HCT116 (cell line): ENCODE data around the gene SLC6A12.

Source experiments
- CEBPB ChIP-seq: IDR thresholded peaks from 2 replicates; pipeline ENCODE4 v1.6.1; 2012; ENCODE audit warnings: low read depth
- EGR1 ChIP-seq: IDR thresholded peaks from 2 replicates; pipeline ENCODE4 v1.6.1; 2012; ENCODE audit warnings: low read depth
- ELF1 ChIP-seq: IDR thresholded peaks from 2 replicates; pipeline ENCODE4 v1.6.1; 2012; ENCODE audit warnings: low read depth, borderline replicate concordance
- POLR2A ChIP-seq: IDR thresholded peaks from 2 replicates; pipeline ENCODE4 v1.7.0; 2011; ENCODE audit warnings: borderline replicate concordance; ENCODE audit not compliant: insufficient read depth, insufficient read length; ENCODE audit errors: extremely low read depth
- RAD21 ChIP-seq: IDR thresholded peaks from 2 replicates; pipeline ENCODE4 v1.6.1; 2012; ENCODE audit warnings: low read depth, mild to moderate bottlenecking
- SP1 ChIP-seq: IDR thresholded peaks from 2 replicates; pipeline ENCODE4 v1.6.1; 2012; ENCODE audit warnings: low read depth
- SRF ChIP-seq: IDR thresholded peaks from 2 replicates; pipeline ENCODE4 v1.6.1; 2012; ENCODE audit warnings: low read depth
- YY1 ChIP-seq: IDR thresholded peaks from 2 replicates; pipeline ENCODE4 v1.6.1; 2011; ENCODE audit warnings: low read length, low read depth, moderate library complexity, mild to moderate bottlenecking; ENCODE audit not compliant: insufficient replicate concordance; ENCODE audit errors: extremely low read depth
- TF ChIP-seq, protein P1 (sequence below), 3 experiments: fragments of 200-600 bp in 1 of 3; sonication (generic) in 1 of 3; IDR thresholded peaks in 2 of 3; conservative IDR thresholded peaks in 1 of 3; 2 replicates each; pipeline ENCODE4 v1.5.1; 2012 to 2017; ENCODE audit warnings: low read depth in 2 of 3, low read length in 2 of 3, antibody characterized with exemption in 1 of 3, borderline replicate concordance in 1 of 3, control low read depth in 1 of 3, mild to moderate bottlenecking in 1 of 3, mixed read lengths in 1 of 3, mixed run types in 1 of 3, moderate library complexity in 1 of 3; ENCODE audit not compliant: insufficient read depth in 1 of 3
- TF ChIP-seq, protein P2 (sequence below): IDR thresholded peaks from 2 replicates; pipeline ENCODE4 v1.6.1; 2011; ENCODE audit warnings: mild to moderate bottlenecking, low read length, moderate library complexity; ENCODE audit not compliant: insufficient replicate concordance; ENCODE audit errors: extremely low read depth
- TF ChIP-seq, protein P3 (sequence below): IDR thresholded peaks from 2 replicates; pipeline ENCODE4 v1.6.1; 2012

GRCh38 chr12:220946-221550 lies 7.1 kb upstream of the SLC6A12 start:
- TF ChIP-seq YY1 (no peak), RAD21 (no peak), ELF1 (no peak), POLR2A (no peak), SP1 (no peak), CEBPB (no peak), EGR1 (no peak), SRF (no peak)
- TF ChIP-seq, protein P1, sequence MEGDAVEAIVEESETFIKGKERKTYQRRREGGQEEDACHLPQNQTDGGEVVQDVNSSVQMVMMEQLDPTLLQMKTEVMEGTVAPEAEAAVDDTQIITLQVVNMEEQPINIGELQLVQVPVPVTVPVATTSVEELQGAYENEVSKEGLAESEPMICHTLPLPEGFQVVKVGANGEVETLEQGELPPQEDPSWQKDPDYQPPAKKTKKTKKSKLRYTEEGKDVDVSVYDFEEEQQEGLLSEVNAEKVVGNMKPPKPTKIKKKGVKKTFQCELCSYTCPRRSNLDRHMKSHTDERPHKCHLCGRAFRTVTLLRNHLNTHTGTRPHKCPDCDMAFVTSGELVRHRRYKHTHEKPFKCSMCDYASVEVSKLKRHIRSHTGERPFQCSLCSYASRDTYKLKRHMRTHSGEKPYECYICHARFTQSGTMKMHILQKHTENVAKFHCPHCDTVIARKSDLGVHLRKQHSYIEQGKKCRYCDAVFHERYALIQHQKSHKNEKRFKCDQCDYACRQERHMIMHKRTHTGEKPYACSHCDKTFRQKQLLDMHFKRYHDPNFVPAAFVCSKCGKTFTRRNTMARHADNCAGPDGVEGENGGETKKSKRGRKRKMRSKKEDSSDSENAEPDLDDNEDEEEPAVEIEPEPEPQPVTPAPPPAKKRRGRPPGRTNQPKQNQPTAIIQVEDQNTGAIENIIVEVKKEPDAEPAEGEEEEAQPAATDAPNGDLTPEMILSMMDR (IDR thresholded peaks at IDR 0.05 in 2 of 3, conservative IDR thresholded peaks at IDR 0.05 in 1 of 3; ENCODE audit: borderline replicate concordance in 1 of 3, insufficient read depth in 1 of 3, low read depth in 2 of 3, low read length in 2 of 3) = no peak
- TF ChIP-seq, protein P2, sequence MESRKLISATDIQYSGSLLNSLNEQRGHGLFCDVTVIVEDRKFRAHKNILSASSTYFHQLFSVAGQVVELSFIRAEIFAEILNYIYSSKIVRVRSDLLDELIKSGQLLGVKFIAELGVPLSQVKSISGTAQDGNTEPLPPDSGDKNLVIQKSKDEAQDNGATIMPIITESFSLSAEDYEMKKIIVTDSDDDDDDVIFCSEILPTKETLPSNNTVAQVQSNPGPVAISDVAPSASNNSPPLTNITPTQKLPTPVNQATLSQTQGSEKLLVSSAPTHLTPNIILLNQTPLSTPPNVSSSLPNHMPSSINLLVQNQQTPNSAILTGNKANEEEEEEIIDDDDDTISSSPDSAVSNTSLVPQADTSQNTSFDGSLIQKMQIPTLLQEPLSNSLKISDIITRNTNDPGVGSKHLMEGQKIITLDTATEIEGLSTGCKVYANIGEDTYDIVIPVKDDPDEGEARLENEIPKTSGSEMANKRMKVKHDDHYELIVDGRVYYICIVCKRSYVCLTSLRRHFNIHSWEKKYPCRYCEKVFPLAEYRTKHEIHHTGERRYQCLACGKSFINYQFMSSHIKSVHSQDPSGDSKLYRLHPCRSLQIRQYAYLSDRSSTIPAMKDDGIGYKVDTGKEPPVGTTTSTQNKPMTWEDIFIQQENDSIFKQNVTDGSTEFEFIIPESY = no peak
- TF ChIP-seq, protein P3, sequence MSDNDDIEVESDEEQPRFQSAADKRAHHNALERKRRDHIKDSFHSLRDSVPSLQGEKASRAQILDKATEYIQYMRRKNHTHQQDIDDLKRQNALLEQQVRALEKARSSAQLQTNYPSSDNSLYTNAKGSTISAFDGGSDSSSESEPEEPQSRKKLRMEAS = no peak
